Testis (tissue), 3 donors: ENCODE results near the gene HIGD2A. TPM values are rescaled to one million over a fixed set of nuclear protein-coding genes. Genes with fewer than 3 reads are reported as not detected.

Experiments used
- DNase-seq: peaks from one replicate; pipeline ENCODE4 v3.0.0-alpha.2; 2019
- H3K27ac ChIP-seq, 2 donors: fragments of 200-600 bp; sonication (generic); one replicate each; pipeline ENCODE4 v1.5.1; 2019
- H3K27me3 ChIP-seq: fragments of 200-600 bp; sonication (generic); one replicate; pipeline ENCODE4 v1.5.1; 2019
- H3K36me3 ChIP-seq: fragments of 200-600 bp; sonication (generic); one replicate; pipeline ENCODE4 v1.5.1; 2017; ENCODE audit warnings: low read depth; ENCODE audit errors: missing control alignments
- H3K4me1 ChIP-seq: fragments of 200-600 bp; sonication (generic); one replicate; pipeline ENCODE4 v1.5.1; 2019
- H3K4me3 ChIP-seq, 2 donors: fragments of 200-600 bp; sonication (generic); one replicate each; pipeline ENCODE4 v1.5.1; 2017 to 2019
- H3K9me3 ChIP-seq: fragments of 200-600 bp; sonication (generic); one replicate; pipeline ENCODE4 v1.5.1; 2017
- CTCF ChIP-seq, 3 experiments: fragments of 450-650 bp in 2 of 3; fragments of 200-600 bp in 1 of 3; sonication (generic) in 1 of 3; IDR thresholded peaks; one replicate each; pipeline ENCODE4 v1.5.1; 2016 to 2019; ENCODE audit warnings: antibody characterized with exemption in 3 of 3, mild to moderate bottlenecking in 2 of 3, moderate library complexity in 1 of 3
- POLR2A ChIP-seq: fragments of 450-650 bp; IDR thresholded peaks from one replicate; pipeline ENCODE4 v1.6.1; 2017; ENCODE audit warnings: antibody characterized with exemption, mild to moderate bottlenecking, moderate library complexity
- WGBS, 2 donors: methylation state at CpG; one replicate each; pipeline ENCODE4 v1.1.5; 2018; 5-methylcytosine and 5-hydroxymethylcytosine counted together
- intact Hi-C: fragments of 100-400 bp; cut with DNase I; formaldehyde crosslinking; loops from one replicate; pipeline ENCODE4 v1.15.1; 2023; ENCODE audit warnings: low total_unique reads
- microRNA counts, 2 donors: library from miRNA; unstranded; fragments of <30 nt; microRNA quantifications; one replicate each; lab custom pipeline; 2016
- microRNA-seq, 2 donors: library from miRNA; unstranded; fragments of <30 nt; microRNA quantifications; one replicate each; pipeline ENCODE4, GENCODE V29; 2016; ENCODE audit warnings: borderline number of aligned reads in 2 of 2, borderline replicate concordance in 1 of 2
- polyA plus RNA-seq: library from polyadenylated mRNA; stranded (reverse); fragments of 350-450 nt; fragmentation: Illumina TruSeq; extraction: RNeasy Lipid Tissue Mini Kit (QIAGEN cat#74804); gene quantifications from one replicate; pipeline ENCODE4 v1.2.3, GENCODE V29; 2014; ENCODE audit warnings: low read depth, low replicate concordance; ENCODE audit not compliant: insufficient read depth
- small RNA-seq, 2 donors: library from RNA; depleted of rRNA; stranded (forward); fragments of <200 nt; gene quantifications; one replicate each; pipeline ENCODE3, GENCODE V24; 2016
- total RNA-seq, 2 donors: library from RNA; depleted of rRNA; stranded (reverse); fragments of >200 nt; gene quantifications; one replicate each; pipeline ENCODE4 v1.2.3, GENCODE V29; 2016

The HIGD2A gene
- total and polyA plus RNA-seq, 3 donors from 2014 or later, result 128 to 184 (median 129) TPM

- Histone ChIP-seq H3K27ac (no peak overlapping the region), H3K36me3 (no peaks in the 10 kb centered on the region), H3K4me1 (no peaks in the 10 kb centered on the region), H3K9me3 (no peaks in the 10 kb centered on the region), H3K27me3 (no peaks in the 10 kb centered on the region), H3K4me3 (no peak overlapping the region)
- no peak for DNase-seq
- intact Hi-C loops, result no loop called here
- 64 to 74% methylated on average over 5 of the region's 5 CpGs for WGBS, 2 donors
- no peak for TF ChIP-seq POLR2A
- no peak for TF ChIP-seq CTCF (IDR thresholded peaks at IDR 0.05)
Observed at GRCh38 chr5:176436656-176437055, 48.1 kb downstream of the HIGD2A start.

DNA sequence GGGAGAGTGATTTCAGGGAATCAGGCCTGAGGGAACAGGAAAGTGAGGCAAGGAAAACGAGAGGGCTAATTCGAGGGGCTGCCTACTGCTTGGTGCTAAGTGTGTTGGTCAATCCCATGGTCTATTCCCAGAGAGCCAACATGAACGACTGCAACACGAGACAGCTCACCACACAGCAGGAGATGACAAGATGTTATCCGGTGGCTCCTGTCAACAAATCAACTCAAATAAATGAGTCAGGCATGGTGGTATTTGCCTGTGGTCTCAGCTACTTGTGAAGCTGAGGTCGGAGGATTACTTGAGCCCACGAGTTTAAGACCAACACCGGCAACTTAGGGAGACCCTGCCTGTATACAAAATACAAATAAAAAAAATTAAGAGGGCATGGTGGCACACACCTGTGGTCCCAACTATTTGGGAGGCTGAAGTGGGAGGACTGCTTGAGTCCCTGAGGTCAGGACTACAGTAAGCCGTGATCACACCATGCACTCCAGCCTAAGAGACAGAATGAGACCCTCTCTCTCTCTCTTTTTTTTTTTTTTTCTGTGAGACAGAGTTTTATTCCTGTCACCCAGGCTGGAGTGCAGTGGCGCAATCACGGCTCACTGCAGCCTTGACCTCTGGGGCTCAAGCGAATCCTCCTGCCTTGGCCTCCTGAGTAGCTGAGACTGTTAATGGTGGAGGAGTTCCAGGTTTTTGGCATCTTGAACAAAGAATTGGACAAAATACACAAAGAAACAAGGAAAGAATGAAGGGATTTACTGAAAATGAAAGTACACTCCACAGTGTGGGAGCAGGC is 50.6 kb downstream of the HIGD2A start:
- H3K27me3 ChIP-seq, result no peaks in the 10 kb centered on the region
- no peaks in the 10 kb centered on the region for H3K9me3 ChIP-seq
- WGBS, 2 donors, result 75 to 78% methylated on average over 12 of the region's 12 CpGs
- no peak for TF ChIP-seq CTCF (IDR thresholded peaks at IDR 0.05)
- intact Hi-C loops, result no loop called here
- H3K36me3 ChIP-seq, result no peaks in the 10 kb centered on the region
- no peak for DNase-seq
- H3K4me3 ChIP-seq, result no peak overlapping the region
- no peaks in the 10 kb centered on the region for H3K4me1 ChIP-seq
- no peak overlapping the region for H3K27ac ChIP-seq

MicroRNAs encoded within 50 kb of the gene (microRNA counts, 767-probe panel; counts per million panel counts)
- 0 to 152 counts per million in 2 donors for microRNA hsa-miR-1271-5p (lab: Ali Mortazavi, UCI)

Small RNA genes lying within 50 kb of the gene (microRNA-seq; reads per million reads assigned to microRNA genes)
- 0.70 to 6.9 reads per million in 2 donors for gene MIR1271

Small RNA genes lying within 50 kb of the gene (small RNA-seq; reads per million reads assigned to genes)
- gene AC010297.1, result 0 to 0.09 reads per million in 2 donors
- 0.64 to 0.66 reads per million in 2 donors for gene MIR1271

Other genes with a start within 250 kb of the HIGD2A start
- 100 to 1,000 TPM; 106 to 119 TPM for gene SIMC1, start 150.3 kb upstream of the HIGD2A start, total RNA-seq
- gene SIMC1, start 150.3 kb upstream of the HIGD2A start, polyA plus RNA-seq, result 97.9 TPM
- gene KIAA1191, start 27.0 kb upstream of the HIGD2A start, total RNA-seq, result 10 to 100 TPM; 35.5 to 60.3 TPM
- gene KIAA1191, start 27.0 kb upstream of the HIGD2A start, polyA plus RNA-seq, result 34.9 TPM
- 1 to 10 TPM; 5.8 to 8.9 TPM for gene ARL10, start 23.3 kb upstream of the HIGD2A start, total RNA-seq
- gene ARL10, start 23.3 kb upstream of the HIGD2A start, polyA plus RNA-seq, result 8.3 TPM
- gene NOP16, start 153 bp upstream of the HIGD2A start, total RNA-seq, result 10 to 100 TPM; 19.1 to 19.2 TPM
- gene NOP16, start 153 bp upstream of the HIGD2A start, polyA plus RNA-seq, result 23.6 TPM
- gene CLTB, start 27.8 kb downstream of the HIGD2A start, total RNA-seq, result 100 to 1,000 TPM; 103 to 107 TPM
- gene CLTB, start 27.8 kb downstream of the HIGD2A start, polyA plus RNA-seq, result 60.8 TPM
- gene FAF2, start 59.6 kb downstream of the HIGD2A start, total RNA-seq, result 10 to 100 TPM; 53.9 to 57.6 TPM
- 55.0 TPM for gene FAF2, start 59.6 kb downstream of the HIGD2A start, polyA plus RNA-seq
- 10 to 100 TPM; 57.2 to 64.7 TPM for gene RNF44, start 148.7 kb downstream of the HIGD2A start, total RNA-seq
- 60.1 TPM for gene RNF44, start 148.7 kb downstream of the HIGD2A start, polyA plus RNA-seq
- gene CDHR2, start 160.6 kb downstream of the HIGD2A start, total RNA-seq, result 10 to 100 TPM; 32.0 to 60.5 TPM
- 39.8 TPM for gene CDHR2, start 160.6 kb downstream of the HIGD2A start, polyA plus RNA-seq
- 1 to 10 TPM; 5.7 to 8.4 TPM for gene GPRIN1, start 221.4 kb downstream of the HIGD2A start, total RNA-seq
- gene GPRIN1, start 221.4 kb downstream of the HIGD2A start, polyA plus RNA-seq, result 2.5 TPM
- gene SNCB, start 241.8 kb downstream of the HIGD2A start, total RNA-seq, result under 1 TPM; 0.31 to 0.74 TPM
- 0.62 TPM for gene SNCB, start 241.8 kb downstream of the HIGD2A start, polyA plus RNA-seq
- 1 to 10 TPM in 1 of 2 donors, under 1 TPM in 1; 0.99 to 2.4 TPM for gene EIF4E1B, start 241.9 kb downstream of the HIGD2A start, total RNA-seq
- gene EIF4E1B, start 241.9 kb downstream of the HIGD2A start, polyA plus RNA-seq, result 1.0 TPM